Articular chondrocyte of knee joint (primary cell): Measurements from ENCODE around the gene PRPF4. TPM values are rescaled to one million over a fixed set of nuclear protein-coding genes. Genes with fewer than 3 reads are reported as not detected.

ENCODE experiments used
- total RNA-seq: library from RNA; depleted of rRNA; stranded (reverse); fragments of >200 nt; gene quantifications from 2 replicates; pipeline ENCODE4 v1.2.3, GENCODE V29; 2012

Gene PRPF4
- 20.9 and 25.6 TPM in 2 replicates for total RNA-seq

DNA sequence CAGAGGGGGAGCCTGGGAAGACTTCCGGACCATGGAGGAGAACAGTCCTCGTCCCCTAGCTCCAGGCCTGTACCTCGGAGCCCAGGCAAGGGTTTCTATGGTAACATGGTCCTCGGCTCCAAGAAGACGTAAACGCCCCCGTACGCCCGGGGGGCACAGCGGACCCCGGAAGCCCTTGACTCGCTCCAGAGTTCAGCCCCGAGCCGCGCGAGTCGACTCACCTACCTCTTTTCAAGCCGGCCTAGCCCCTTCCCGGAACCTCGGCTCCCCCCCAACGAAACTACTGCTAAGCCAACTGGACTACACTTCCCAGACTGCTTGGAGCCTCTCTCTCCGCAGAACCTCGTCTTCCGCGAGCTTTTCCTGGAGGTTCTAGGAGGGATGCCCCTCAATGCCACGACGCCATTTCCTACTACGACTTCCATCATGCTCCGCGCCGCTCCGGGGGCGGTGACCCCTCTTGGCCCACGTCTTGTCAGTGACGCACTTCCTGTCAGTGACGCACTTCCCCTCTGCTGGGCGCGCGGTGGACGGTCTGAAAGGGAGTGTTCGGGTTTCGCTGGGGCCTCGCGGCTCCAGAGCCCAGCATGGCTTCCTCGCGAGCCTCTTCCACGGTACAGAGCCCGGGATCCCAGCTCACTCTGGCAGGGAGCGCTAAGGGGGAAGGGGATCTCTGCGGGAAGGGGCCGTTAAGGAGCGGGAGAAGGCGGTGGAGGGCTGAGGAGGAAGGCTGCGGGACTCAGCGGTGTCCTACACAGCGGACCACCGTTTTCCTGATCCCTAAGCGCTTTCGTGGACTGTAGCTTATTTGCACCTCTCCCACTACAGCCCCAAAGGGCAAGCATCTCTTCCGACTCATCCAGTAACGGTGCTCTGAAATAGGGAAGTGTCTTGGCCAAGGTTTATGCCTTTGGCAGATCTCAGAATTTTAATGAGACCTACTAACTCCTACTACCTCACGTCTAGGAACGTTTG lies at the start of gene PRPF4, which contains the start of gene CDC26:
Gene PRPF4 (plus strand): TSS at position 502 of the 975 bp plus-strand sequence. CDS start 86 bp downstream, at position 588.
Gene CDC26 (minus strand): TSS at position 416 of the 975 bp plus-strand sequence. CDS start 3,065 bp downstream, outside the sequence.

DNA sequence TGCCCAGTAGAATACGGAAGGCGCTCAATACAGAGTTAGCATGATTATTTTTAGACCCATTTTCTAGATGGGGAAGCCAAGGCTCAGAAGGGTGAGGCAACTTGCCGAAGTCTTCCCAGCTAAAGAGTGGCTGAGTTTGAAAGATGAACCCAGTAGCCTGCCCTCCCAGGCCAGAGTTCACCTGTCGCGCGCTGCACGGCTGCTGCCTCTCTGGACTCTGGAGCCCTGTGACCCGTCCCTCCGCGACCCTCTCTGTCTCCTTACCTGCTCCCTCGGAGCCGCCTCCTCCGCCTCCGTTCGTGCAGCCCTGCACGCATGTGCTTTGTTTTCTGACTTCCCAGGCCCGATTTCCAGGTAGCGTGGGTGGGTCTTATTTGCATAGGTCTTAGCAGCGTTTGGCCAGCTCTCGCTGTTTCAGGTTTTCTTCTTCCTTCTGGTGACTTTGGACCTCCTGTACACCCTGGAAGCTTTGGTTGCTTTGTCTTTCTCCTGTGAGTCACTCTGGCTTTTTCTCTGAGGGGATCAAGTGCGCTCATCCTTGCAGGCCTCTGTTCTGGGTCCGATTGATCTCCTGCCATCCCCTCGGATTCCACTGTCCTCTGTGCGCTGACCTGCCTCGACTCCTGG lies 27.4 kb downstream of the PRPF4 start, which contains the start of gene RNF183:
Gene RNF183 (minus strand): TSS at position 585 of the 627 bp plus-strand sequence. CDS start 5,192 bp downstream, outside the sequence.

DNA sequence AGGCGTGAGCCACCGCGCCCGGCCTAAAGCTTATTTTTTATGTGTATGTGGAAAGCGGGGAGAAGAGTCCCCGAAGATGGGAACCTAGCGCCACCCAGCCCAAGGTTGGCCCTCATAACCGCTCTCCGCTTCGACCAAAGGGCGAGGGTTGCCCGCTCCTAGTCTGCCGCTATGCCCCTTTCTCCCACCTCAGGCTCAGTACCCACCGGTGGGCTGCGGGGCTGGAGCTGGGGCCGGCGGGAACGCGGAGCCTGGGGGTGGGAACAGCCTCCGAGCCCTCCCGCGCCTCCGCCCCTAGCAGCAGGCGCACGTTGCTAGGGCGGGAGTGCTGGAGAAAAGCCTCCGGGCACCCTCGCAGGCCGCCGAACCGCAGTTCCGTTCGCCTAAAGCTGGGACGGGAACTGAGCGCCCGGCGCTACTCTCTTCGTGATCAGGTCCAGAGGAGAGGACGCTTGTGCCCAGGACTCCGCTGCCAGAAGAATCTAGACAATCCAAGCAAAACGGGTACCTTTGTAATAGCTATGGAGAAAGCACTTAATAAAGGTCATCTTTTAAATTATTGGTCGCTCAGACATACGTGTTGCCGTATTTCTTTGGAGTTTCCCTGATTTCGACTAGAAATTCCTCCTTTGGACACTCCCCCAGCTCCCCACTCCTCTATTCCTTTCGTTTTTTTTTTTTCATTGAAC lies 64.7 kb downstream of the PRPF4 start, which contains the start of gene WDR31:
Gene WDR31 (minus strand): TSS at position 265 of the 689 bp plus-strand sequence. CDS start 8,253 bp downstream, outside the sequence.

Other genes with a start within 250 kb of the PRPF4 start
- gene ZFP37, start 218.9 kb upstream of the PRPF4 start, total RNA-seq = 4.4 and 6.8 TPM in 2 replicates
- 33.3 and 39.0 TPM in 2 replicates for gene SLC31A2, start 124.7 kb upstream of the PRPF4 start, total RNA-seq
- gene FKBP15, start 54.4 kb upstream of the PRPF4 start, total RNA-seq = 32.9 and 35.5 TPM in 2 replicates
- 37.4 and 39.3 TPM in 2 replicates for gene SLC31A1, start 54.1 kb upstream of the PRPF4 start, total RNA-seq
- gene CDC26, start 86 bp upstream of the PRPF4 start, total RNA-seq = 46.4 and 60.4 TPM in 2 replicates
- gene RNF183, start 27.7 kb downstream of the PRPF4 start, total RNA-seq = not detected in 2 replicates
- 2.9 and 3.2 TPM in 2 replicates for gene WDR31, start 64.6 kb downstream of the PRPF4 start, total RNA-seq
- gene BSPRY, start 73.9 kb downstream of the PRPF4 start, total RNA-seq = under 0.01 and 0.11 TPM in 2 replicates
- 15.7 and 19.3 TPM in 2 replicates for gene HDHD3, start 101.3 kb downstream of the PRPF4 start, total RNA-seq
- gene ALAD, start 125.6 kb downstream of the PRPF4 start, total RNA-seq = 21.3 and 22.9 TPM in 2 replicates
- 37.1 and 47.3 TPM in 2 replicates for gene POLE3, start 135.0 kb downstream of the PRPF4 start, total RNA-seq
- 0.43 and 0.52 TPM in 2 replicates for gene C9orf43, start 135.1 kb downstream of the PRPF4 start, total RNA-seq
- gene RGS3, start 188.1 kb downstream of the PRPF4 start, total RNA-seq = 83.4 and 87.5 TPM in 2 replicates